PC-3 (cell line): ENCODE results near the gene APH1B. TPM values are rescaled to one million over a fixed set of nuclear protein-coding genes. Genes with fewer than 3 reads are reported as not detected.

Source experiments
- ATAC-seq: fragments of 200-7000 bp; cut with Tn5 transposase; 2 replicates; pipeline ENCODE4 v1.9.1; 2020; ENCODE audit warnings: mild to moderate bottlenecking, moderate library complexity
- BruUV-seq: library from RNA; stranded (reverse); fragments of 400-500 nt; replicated peaks from 2 replicates; lab custom pipeline; 2021; lab: Mats Ljungman, UMichigan
- CTCF ChIA-PET: fragments of 300-600 bp; sonication (Branson Sonifier 250); formaldehyde crosslinking; loops from one replicate; lab custom pipeline; 2022; ENCODE audit warnings: antibody characterized with exemption; lab: Charles Lee
- POLR2A ChIA-PET: fragments of 300-600 bp; sonication (Branson Sonifier 250); formaldehyde crosslinking; loops from one replicate; lab custom pipeline; 2022; ENCODE audit warnings: antibody characterized with exemption; ENCODE audit not compliant: unreplicated experiment; lab: Charles Lee
- DNase-seq: peaks from one replicate; pipeline ENCODE4 v3.0.0-alpha.2; 2015
- H2AFZ ChIP-seq: fragments of 300-600 bp; sonication (generic); 2 replicates; pipeline ENCODE4 v1.6.0; 2016; ENCODE audit warnings: antibody characterized with exemption, low read length
- H3F3A ChIP-seq: fragments of 300-600 bp; sonication (generic); one replicate; pipeline ENCODE4 v1.6.0; 2017; ENCODE audit warnings: antibody characterized with exemption, low read length, control low read depth, mild to moderate bottlenecking; ENCODE audit not compliant: unreplicated experiment
- H3K27ac ChIP-seq: fragments of 300-600 bp; sonication (generic); 2 replicates; pipeline ENCODE4 v1.5.1; 2016; ENCODE audit warnings: mild to moderate bottlenecking, low read length
- H3K27me3 ChIP-seq: fragments of 300-600 bp; sonication (generic); 2 replicates; pipeline ENCODE4 v1.6.1; 2016; ENCODE audit warnings: low read length, mixed read lengths
- H3K36me3 ChIP-seq: fragments of 300-600 bp; sonication (generic); 2 replicates; pipeline ENCODE4 v1.6.1; 2016; ENCODE audit warnings: low read depth, mixed run types, low read length, mixed read lengths
- H3K4me1 ChIP-seq: fragments of 300-600 bp; sonication (generic); 2 replicates; pipeline ENCODE4 v1.5.1; 2016; ENCODE audit warnings: low read length; ENCODE audit not compliant: insufficient read depth
- H3K4me2 ChIP-seq: fragments of 300-600 bp; sonication (generic); 2 replicates; pipeline ENCODE4 v1.6.0; 2016; ENCODE audit warnings: low read length
- H3K4me3 ChIP-seq: fragments of 300-600 bp; sonication (generic); 2 replicates; pipeline ENCODE4 v1.5.1; 2016; ENCODE audit warnings: mild to moderate bottlenecking, low read length, mixed read lengths
- H3K79me2 ChIP-seq: fragments of 300-600 bp; sonication (generic); 2 replicates; pipeline ENCODE4 v1.6.1; 2017; ENCODE audit warnings: low read length, mixed read lengths
- H3K9ac ChIP-seq: fragments of 300-600 bp; sonication (generic); 2 replicates; pipeline ENCODE4 v1.6.0; 2016; ENCODE audit warnings: mild to moderate bottlenecking, low read length
- H3K9me2 ChIP-seq: fragments of 300-600 bp; sonication (generic); replicated peaks from 2 replicates; pipeline ENCODE4 v1.6.1; 2016; ENCODE audit warnings: mixed run types, low read length, mixed read lengths
- H3K9me3 ChIP-seq: fragments of 300-600 bp; sonication (generic); 2 replicates; pipeline ENCODE4 v1.6.1; 2016; ENCODE audit warnings: low read length, mixed read lengths
- H4K20me1 ChIP-seq: fragments of 300-600 bp; sonication (generic); 2 replicates; pipeline ENCODE4 v1.6.1; 2016; ENCODE audit warnings: low read length, mixed read lengths
- EZH2 ChIP-seq: fragments of 300-600 bp; sonication (generic); IDR thresholded peaks from one replicate; pipeline ENCODE4 v1.6.1; 2017; ENCODE audit warnings: antibody characterized with exemption, mild to moderate bottlenecking, low read length; ENCODE audit not compliant: unreplicated experiment
- EZH2phosphoT487 ChIP-seq: fragments of 300-600 bp; sonication (generic); IDR thresholded peaks from 2 replicates; pipeline ENCODE4 v1.6.1; 2018; ENCODE audit warnings: mild to moderate bottlenecking, antibody characterized with exemption, low read length, borderline replicate concordance
- intact Hi-C: fragments of 100-400 bp; cut with micrococcal nuclease; formaldehyde crosslinking; loops from 2 replicates; pipeline ENCODE4 v1.9.0; 2023
- total RNA-seq: library from RNA; depleted of rRNA; stranded (reverse); fragments of >200 nt; gene quantifications from 2 replicates; pipeline ENCODE4 v1.2.3, GENCODE V29; 2014
- TF ChIP-seq, protein P1 (sequence below): fragments of 300-600 bp; sonication (generic); conservative IDR thresholded peaks from 2 replicates; pipeline ENCODE4 v1.5.1; 2017; ENCODE audit warnings: antibody characterized with exemption, low read depth, mild to moderate bottlenecking, low read length

Gene APH1B
- total RNA-seq, 1 experiment from 2014 or later: 2.8 TPM

DNA sequence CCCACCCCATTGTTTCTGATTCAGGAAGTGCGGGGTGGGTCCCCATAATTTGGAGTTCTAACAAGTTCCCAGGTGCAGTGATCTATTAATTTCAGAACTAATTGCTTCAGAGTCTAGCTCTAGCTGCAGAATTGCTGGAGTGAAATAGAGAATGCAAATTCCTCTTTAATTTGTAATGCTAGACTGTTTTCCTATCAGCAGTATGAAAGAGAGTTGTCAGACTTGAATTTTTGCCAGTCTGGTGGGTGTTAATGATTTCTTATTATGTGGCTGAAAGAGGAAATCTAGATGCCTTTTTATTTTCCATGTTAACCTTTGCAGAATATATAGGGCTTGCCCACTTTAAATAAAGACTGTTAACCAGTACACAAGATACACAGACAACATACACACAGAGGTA lies 23.7 kb downstream of the APH1B start:
- no peak overlapping the region for H3K4me2 ChIP-seq
- ChIA-PET POLR2A (no interaction called here), CTCF (no interaction called here)
- H3K4me1 ChIP-seq: no peaks in the 10 kb centered on the region
- BruUV-seq: no TSS peak
- no peaks in the 10 kb centered on the region for H3K36me3 ChIP-seq
- no peak for TF ChIP-seq EZH2phosphoT487
- TF ChIP-seq, protein P1, sequence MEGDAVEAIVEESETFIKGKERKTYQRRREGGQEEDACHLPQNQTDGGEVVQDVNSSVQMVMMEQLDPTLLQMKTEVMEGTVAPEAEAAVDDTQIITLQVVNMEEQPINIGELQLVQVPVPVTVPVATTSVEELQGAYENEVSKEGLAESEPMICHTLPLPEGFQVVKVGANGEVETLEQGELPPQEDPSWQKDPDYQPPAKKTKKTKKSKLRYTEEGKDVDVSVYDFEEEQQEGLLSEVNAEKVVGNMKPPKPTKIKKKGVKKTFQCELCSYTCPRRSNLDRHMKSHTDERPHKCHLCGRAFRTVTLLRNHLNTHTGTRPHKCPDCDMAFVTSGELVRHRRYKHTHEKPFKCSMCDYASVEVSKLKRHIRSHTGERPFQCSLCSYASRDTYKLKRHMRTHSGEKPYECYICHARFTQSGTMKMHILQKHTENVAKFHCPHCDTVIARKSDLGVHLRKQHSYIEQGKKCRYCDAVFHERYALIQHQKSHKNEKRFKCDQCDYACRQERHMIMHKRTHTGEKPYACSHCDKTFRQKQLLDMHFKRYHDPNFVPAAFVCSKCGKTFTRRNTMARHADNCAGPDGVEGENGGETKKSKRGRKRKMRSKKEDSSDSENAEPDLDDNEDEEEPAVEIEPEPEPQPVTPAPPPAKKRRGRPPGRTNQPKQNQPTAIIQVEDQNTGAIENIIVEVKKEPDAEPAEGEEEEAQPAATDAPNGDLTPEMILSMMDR: no peak
- no peak for TF ChIP-seq EZH2
- no peaks in the 10 kb centered on the region for H3K9me3 ChIP-seq
- no peak overlapping the region for H3K27ac ChIP-seq
- H3K9ac ChIP-seq: no peak overlapping the region
- no peaks in the 10 kb centered on the region for H3K79me2 ChIP-seq
- intact Hi-C loops: no loop called here
- H4K20me1 ChIP-seq: no peaks in the 10 kb centered on the region
- H3K27me3 ChIP-seq: no peaks in the 10 kb centered on the region
- DNase-seq: no peak
- H3K9me2 ChIP-seq: no peaks in the 10 kb centered on the region
- no peak for ATAC-seq
- H2AFZ ChIP-seq: no peak overlapping the region
- H3K4me3 ChIP-seq: no peak overlapping the region
- H3F3A ChIP-seq: no peaks in the 10 kb centered on the region

DNA sequence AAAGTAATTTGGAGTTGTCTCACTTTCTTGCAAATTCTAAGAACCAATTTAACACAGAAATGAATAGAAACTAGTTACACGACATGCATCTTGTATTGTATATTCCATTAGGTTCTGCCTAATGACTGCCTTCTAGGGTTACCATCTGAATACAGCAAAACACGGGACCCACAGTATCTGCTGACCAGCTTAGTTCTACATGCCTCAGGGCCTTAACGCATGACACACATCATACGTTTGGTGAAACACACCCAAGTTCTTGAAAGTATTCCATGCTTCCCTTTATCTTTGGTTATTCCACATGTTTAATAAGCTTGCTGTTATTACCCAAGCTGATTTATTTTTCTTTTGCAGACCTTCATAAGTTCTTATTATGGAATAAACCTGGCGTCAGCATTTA lies 27.9 kb downstream of the APH1B start:
- Histone ChIP-seq H3K36me3 (no peaks in the 10 kb centered on the region), H3F3A (no peaks in the 10 kb centered on the region), H3K9me3 (no peaks in the 10 kb centered on the region), H3K4me3 (no peak overlapping the region), H3K9me2 (no peaks in the 10 kb centered on the region), H3K4me2 (no peak overlapping the region), H2AFZ (no peak overlapping the region), H3K27me3 (no peaks in the 10 kb centered on the region), H3K4me1 (no peaks in the 10 kb centered on the region), H3K9ac (no peak overlapping the region), H4K20me1 (no peaks in the 10 kb centered on the region), H3K79me2 (no peaks in the 10 kb centered on the region), H3K27ac (no peak overlapping the region)
- intact Hi-C loops: no loop called here
- POLR2A ChIA-PET: no interaction called here
- BruUV-seq: no TSS peak
- CTCF ChIA-PET: no interaction called here
- TF ChIP-seq EZH2phosphoT487: no peak
- TF ChIP-seq EZH2: no peak
- TF ChIP-seq, protein P1: no peak
- DNase-seq: no peak
- ATAC-seq: no peak

DNA sequence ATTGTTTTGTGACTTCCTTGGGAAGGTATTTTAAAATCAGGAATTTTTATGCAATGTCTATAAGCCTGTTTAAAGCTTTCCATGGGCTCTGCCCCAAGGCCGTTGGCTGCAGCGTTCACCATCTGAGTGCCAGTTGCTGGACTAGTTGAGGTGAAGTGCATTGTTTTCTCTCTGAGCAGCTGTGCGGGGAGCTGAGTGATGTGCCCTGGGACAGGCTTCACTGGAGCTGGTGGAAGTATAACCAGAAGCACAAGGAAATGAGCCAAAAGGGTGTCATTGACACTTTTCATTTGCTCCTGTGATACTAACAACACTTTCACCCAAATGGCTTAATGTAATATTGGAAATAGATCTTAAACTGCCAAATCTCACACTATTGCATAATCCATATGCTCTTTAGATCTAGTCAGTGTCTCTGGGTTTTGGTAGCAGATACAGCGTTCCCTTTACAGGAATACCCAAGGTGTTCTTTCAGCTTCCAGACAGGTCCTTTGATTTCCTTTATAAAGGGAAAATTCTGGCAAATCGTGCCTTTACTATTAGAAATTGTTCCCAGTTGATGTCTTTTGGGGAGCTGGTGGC lies 29.2 kb downstream of the APH1B start:
- intact Hi-C loops: no loop called here
- H3K36me3 ChIP-seq: no peaks in the 10 kb centered on the region

More for the DNA sequence above, 29.2 kb downstream of the APH1B start:
- Histone ChIP-seq H3K4me1 (no peaks in the 10 kb centered on the region), H3K79me2 (no peaks in the 10 kb centered on the region), H3K27ac (no peak overlapping the region), H3K9me3 (no peaks in the 10 kb centered on the region), H3K9me2 (no peaks in the 10 kb centered on the region), H3K4me3 (no peak overlapping the region), H3K27me3 (no peaks in the 10 kb centered on the region), H3F3A (no peaks in the 10 kb centered on the region), H3K4me2 (no peak overlapping the region), H4K20me1 (no peaks in the 10 kb centered on the region), H2AFZ (no peak overlapping the region), H3K9ac (no peak overlapping the region)
- DNase-seq (no peak), ATAC-seq (no peak)
- no peak for TF ChIP-seq EZH2phosphoT487
- TF ChIP-seq, protein P1: no peak
- no peak for TF ChIP-seq EZH2
- POLR2A ChIA-PET: no interaction called here
- CTCF ChIA-PET: no interaction called here
- no TSS peak for BruUV-seq
